Spleen (tissue), 7 donors: ENCODE measurements around the gene ABCD3.

Experiments used
- CTCF ChIP-seq, 11 experiments: fragments of 200-600 bp in 7 of 11; fragments of 450-650 bp in 4 of 11; sonication (generic) in 4 of 11; IDR thresholded peaks in 8 of 11; conservative IDR thresholded peaks in 3 of 11; 1 replicate in 7 of 11; 2 replicates in 4 of 11; pipeline versions ENCODE4 v1.4.0 to v1.8.0; 2016 to 2021; ENCODE audit warnings: antibody characterized with exemption in 11 of 11, inconsistent platforms in 4 of 11, mild to moderate bottlenecking in 1 of 11
- POLR2AphosphoS5 ChIP-seq, 3 donors: sonication (generic); formaldehyde crosslinking; IDR thresholded peaks; one replicate each; pipeline ENCODE4 v1.5.1; 2017; ENCODE audit warnings: antibody characterized with exemption in 3 of 3
- donor health status: DM: no; HTN: no; CAD: no; lungs with moderate emphysema.
- donor health status: DM: no; HTN: no; CAD: no.
- donor health status: DM: no; HTN: no; CAD: no.

- TF ChIP-seq CTCF (IDR thresholded peaks at IDR 0.05 in 8 of 11, conservative IDR thresholded peaks at IDR 0.05 in 3 of 11) (peak in 1 of 11 experiments; percentile 10), POLR2AphosphoS5 (IDR thresholded peaks at IDR 0.05) (no peak)
These were observed 113.9 kb downstream of the ABCD3 start for GRCh38 chr1:94532077-94532476.
